HepG2 (cell line): ENCODE results near the gene YTHDF1. TPM values are rescaled to one million over a fixed set of nuclear protein-coding genes. Genes with fewer than 3 reads are reported as not detected.

Source experiments
- CBFB ChIP-seq: sonication (generic); formaldehyde crosslinking; IDR thresholded peaks from 2 replicates; pipeline ENCODE4 v1.4.0; 2020; ENCODE audit warnings: missing genetic modification reagents
- GABPB1 ChIP-seq: IDR thresholded peaks from 2 replicates; pipeline ENCODE4 v1.6.1; 2016; ENCODE audit warnings: mild to moderate bottlenecking, missing genetic modification reagents, moderate library complexity, missing compliant biosample characterization
- HHEX ChIP-seq: IDR thresholded peaks from 2 replicates; pipeline ENCODE4 v1.6.1; 2016; ENCODE audit warnings: control low read depth
- ISX ChIP-seq: sonication (generic); formaldehyde crosslinking; conservative IDR thresholded peaks from 2 replicates; pipeline ENCODE4 v1.5.0; 2020; ENCODE audit warnings: missing genetic modification reagents
- NR3C1 ChIP-seq: sonication (generic); formaldehyde crosslinking; IDR thresholded peaks from 2 replicates; pipeline ENCODE4 v1.4.0; 2020; ENCODE audit warnings: missing genetic modification reagents
- RFX3 ChIP-seq: IDR thresholded peaks from 2 replicates; pipeline ENCODE4 v1.6.1; 2016; ENCODE audit warnings: missing biosample characterization, missing genetic modification reagents
- RFXANK ChIP-seq: IDR thresholded peaks from 2 replicates; pipeline ENCODE4 v1.6.1; 2016
- SPEN ChIP-seq: sonication (generic); formaldehyde crosslinking; IDR thresholded peaks from 2 replicates; pipeline ENCODE4 v1.5.1; 2020; ENCODE audit warnings: low read depth, mild to moderate bottlenecking, missing genetic modification reagents
- SRF ChIP-seq: IDR thresholded peaks from 2 replicates; pipeline ENCODE4 v1.6.1; 2011; ENCODE audit warnings: mild to moderate bottlenecking, low read depth, low read length, moderate library complexity
- TP53 ChIP-seq: sonication (generic); formaldehyde crosslinking; conservative IDR thresholded peaks from 2 replicates; pipeline ENCODE4 v1.4.0; 2020; ENCODE audit warnings: missing genetic modification reagents
- XRCC5 ChIP-seq: fragments of 200-400 bp; formaldehyde crosslinking; optimal IDR thresholded peaks from 2 replicates; pipeline ENCODE3; 2017; ENCODE audit warnings: mild to moderate bottlenecking, low read length
- ZNF382 ChIP-seq: sonication (generic); formaldehyde crosslinking; IDR thresholded peaks from 2 replicates; pipeline ENCODE4 v1.5.0; 2020; ENCODE audit warnings: missing genetic modification reagents, mild to moderate bottlenecking, borderline replicate concordance
- ZNF460 ChIP-seq: sonication (generic); formaldehyde crosslinking; IDR thresholded peaks from 2 replicates; pipeline ENCODE4 v1.5.1; 2020; ENCODE audit warnings: missing genetic modification reagents, mild to moderate bottlenecking, borderline replicate concordance
- ZNF510 ChIP-seq: sonication (generic); formaldehyde crosslinking; IDR thresholded peaks from 2 replicates; pipeline ENCODE4 v1.4.0; 2020; ENCODE audit warnings: low read depth, mild to moderate bottlenecking, missing genetic modification reagents
- ZNF616 ChIP-seq: sonication (generic); formaldehyde crosslinking; IDR thresholded peaks from 2 replicates; pipeline ENCODE4 v1.5.0; 2020; ENCODE audit warnings: low read depth, mild to moderate bottlenecking, missing genetic modification reagents
- polyA plus RNA-seq, 8 experiments: library from polyadenylated mRNA; depleted of rRNA in 3 of 8; stranded (reverse) in 7 of 8; unstranded in 1 of 8; fragments of >200 nt; fragmentation: Illumina TruSeq in 4 of 8; extraction: Trizol in 4 of 8; gene quantifications; 2 replicates each; pipeline versions ENCODE4 v1.2.1 to v1.2.3, GENCODE V29; 2011 to 2016; ENCODE audit warnings: low read depth in 4 of 8, missing spikeins in 1 of 8, mixed read lengths in 1 of 8; ENCODE audit not compliant: insufficient read depth in 1 of 8
- total RNA-seq, 5 experiments: library from RNA; depleted of rRNA; stranded (reverse); fragments of >200 nt; fragmentation: Illumina TruSeq; extraction: Trizol; gene quantifications; 2 replicates each; pipeline ENCODE4 v1.2.3, GENCODE V29; 2016; ENCODE audit warnings: low read depth in 1 of 5
- TF ChIP-seq, protein P1 (sequence below), 2 experiments: fragments of 450-650 bp in 1 of 2; sonication (generic) in 1 of 2; formaldehyde crosslinking in 1 of 2; IDR thresholded peaks; 2 replicates each; pipeline versions ENCODE4 v1.6.1 to v1.8.0; 2016 to 2022; ENCODE audit warnings: antibody characterized with exemption in 1 of 2, mild to moderate bottlenecking in 1 of 2, missing genetic modification reagents in 1 of 2
- TF ChIP-seq, protein P2 (sequence below): sonication (generic); formaldehyde crosslinking; IDR thresholded peaks from 2 replicates; pipeline ENCODE4 v1.4.0; 2020; ENCODE audit warnings: mild to moderate bottlenecking, missing genetic modification reagents
- TF ChIP-seq, protein P3 (sequence below): sonication (generic); formaldehyde crosslinking; IDR thresholded peaks from 2 replicates; pipeline ENCODE4 v1.5.0; 2020; ENCODE audit warnings: missing genetic modification reagents, mild to moderate bottlenecking, borderline replicate concordance
- TF ChIP-seq, protein P4 (sequence below): sonication (generic); formaldehyde crosslinking; IDR thresholded peaks from 2 replicates; pipeline ENCODE4 v1.5.1; 2020; ENCODE audit warnings: missing genetic modification reagents, mild to moderate bottlenecking, borderline replicate concordance

Gene YTHDF1
- total and polyA plus RNA-seq, 2 of the 13 experiments (the other 11 are each of a cell fraction or from before 2014, with no cell fraction given) = 34.5 to 37.7 TPM

DNA sequence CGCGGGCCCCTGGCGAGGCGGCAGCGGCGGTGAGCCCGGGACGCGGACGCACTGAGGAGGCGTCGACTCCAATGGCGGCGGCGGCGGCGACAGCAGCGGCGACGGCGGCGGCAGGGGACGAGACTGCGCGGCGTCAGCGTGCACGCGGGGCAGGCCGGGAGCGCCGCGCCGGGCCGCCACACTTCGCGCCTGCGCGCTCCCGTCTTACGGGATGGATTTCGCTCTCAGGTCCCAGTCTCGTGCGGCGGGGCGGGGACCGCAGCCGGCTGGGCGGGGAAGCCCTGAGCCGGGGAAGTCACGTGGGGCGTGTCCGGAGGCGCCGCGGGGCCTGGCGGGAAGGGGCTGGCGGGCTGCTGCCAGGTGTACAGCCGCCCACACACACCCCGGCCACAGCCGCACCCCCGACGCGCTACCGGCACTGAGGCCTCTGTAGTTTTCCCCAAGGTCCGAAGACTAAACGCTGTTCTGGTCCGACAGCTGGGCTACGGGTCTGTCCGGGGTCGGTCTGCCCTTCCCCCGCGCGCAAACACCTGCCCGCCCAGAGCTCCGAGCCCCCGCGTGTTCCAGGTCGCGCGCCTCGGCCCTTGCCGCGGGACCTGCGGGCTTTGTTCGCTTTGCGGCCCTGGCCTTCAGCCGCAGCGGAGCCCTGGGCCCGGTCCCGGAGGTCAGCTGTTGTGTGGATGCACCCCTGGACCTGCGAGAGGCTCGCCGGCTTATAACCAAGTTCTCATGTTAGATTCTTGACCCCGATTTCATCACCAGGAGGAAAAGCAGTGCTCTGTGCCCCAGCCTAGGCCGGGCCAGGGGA lies at the start of gene YTHDF1 (continued):
- TF ChIP-seq, protein P1, sequence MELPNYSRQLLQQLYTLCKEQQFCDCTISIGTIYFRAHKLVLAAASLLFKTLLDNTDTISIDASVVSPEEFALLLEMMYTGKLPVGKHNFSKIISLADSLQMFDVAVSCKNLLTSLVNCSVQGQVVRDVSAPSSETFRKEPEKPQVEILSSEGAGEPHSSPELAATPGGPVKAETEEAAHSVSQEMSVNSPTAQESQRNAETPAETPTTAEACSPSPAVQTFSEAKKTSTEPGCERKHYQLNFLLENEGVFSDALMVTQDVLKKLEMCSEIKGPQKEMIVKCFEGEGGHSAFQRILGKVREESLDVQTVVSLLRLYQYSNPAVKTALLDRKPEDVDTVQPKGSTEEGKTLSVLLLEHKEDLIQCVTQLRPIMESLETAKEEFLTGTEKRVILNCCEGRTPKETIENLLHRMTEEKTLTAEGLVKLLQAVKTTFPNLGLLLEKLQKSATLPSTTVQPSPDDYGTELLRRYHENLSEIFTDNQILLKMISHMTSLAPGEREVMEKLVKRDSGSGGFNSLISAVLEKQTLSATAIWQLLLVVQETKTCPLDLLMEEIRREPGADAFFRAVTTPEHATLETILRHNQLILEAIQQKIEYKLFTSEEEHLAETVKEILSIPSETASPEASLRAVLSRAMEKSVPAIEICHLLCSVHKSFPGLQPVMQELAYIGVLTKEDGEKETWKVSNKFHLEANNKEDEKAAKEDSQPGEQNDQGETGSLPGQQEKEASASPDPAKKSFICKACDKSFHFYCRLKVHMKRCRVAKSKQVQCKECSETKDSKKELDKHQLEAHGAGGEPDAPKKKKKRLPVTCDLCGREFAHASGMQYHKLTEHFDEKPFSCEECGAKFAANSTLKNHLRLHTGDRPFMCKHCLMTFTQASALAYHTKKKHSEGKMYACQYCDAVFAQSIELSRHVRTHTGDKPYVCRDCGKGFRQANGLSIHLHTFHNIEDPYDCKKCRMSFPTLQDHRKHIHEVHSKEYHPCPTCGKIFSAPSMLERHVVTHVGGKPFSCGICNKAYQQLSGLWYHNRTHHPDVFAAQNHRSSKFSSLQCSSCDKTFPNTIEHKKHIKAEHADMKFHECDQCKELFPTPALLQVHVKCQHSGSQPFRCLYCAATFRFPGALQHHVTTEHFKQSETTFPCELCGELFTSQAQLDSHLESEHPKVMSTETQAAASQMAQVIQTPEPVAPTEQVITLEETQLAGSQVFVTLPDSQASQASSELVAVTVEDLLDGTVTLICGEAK (IDR thresholded peaks at IDR 0.05) = no peak
- TF ChIP-seq, protein P1 (CRISPR knock-in tag; IDR thresholded peaks at IDR 0.05) = peak; percentile 87
- TF ChIP-seq, protein P2, sequence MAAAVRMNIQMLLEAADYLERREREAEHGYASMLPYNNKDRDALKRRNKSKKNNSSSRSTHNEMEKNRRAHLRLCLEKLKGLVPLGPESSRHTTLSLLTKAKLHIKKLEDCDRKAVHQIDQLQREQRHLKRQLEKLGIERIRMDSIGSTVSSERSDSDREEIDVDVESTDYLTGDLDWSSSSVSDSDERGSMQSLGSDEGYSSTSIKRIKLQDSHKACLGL (CRISPR knock-in tag) = peak; percentile 95
- TF ChIP-seq, protein P3, sequence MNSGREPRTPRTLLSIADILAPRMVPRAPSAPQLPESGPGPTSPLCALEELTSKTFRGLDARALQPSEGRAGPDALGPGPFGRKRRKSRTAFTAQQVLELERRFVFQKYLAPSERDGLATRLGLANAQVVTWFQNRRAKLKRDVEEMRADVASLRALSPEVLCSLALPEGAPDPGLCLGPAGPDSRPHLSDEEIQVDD (CRISPR knock-in tag) = peak; percentile 96
- peak; percentile 86 for TF ChIP-seq ISX (CRISPR knock-in tag)
- no peak for TF ChIP-seq ZNF460 (CRISPR knock-in tag)
- peak; percentile 86 for TF ChIP-seq GABPB1 (CRISPR knock-in tag)
- TF ChIP-seq NR3C1 (CRISPR knock-in tag) = peak; percentile 81; the same call in 1 of the 2 replicates
- TF ChIP-seq TP53 (CRISPR knock-in tag) = peak; percentile 80; the same call in 1 of the 2 replicates
- no peak for TF ChIP-seq SRF
- TF ChIP-seq CBFB (CRISPR knock-in tag) = peak; percentile 94
- TF ChIP-seq ZNF616 (CRISPR knock-in tag) = peak; percentile 91
- no peak for TF ChIP-seq ZNF382 (CRISPR knock-in tag)
- no peak for TF ChIP-seq XRCC5
- no peak for TF ChIP-seq HHEX
- peak; percentile 98 for TF ChIP-seq SPEN (CRISPR knock-in tag)
- TF ChIP-seq ZNF510 (CRISPR knock-in tag) = peak; percentile 95; the same call in 1 of the 2 replicates
- TF ChIP-seq, protein P4, sequence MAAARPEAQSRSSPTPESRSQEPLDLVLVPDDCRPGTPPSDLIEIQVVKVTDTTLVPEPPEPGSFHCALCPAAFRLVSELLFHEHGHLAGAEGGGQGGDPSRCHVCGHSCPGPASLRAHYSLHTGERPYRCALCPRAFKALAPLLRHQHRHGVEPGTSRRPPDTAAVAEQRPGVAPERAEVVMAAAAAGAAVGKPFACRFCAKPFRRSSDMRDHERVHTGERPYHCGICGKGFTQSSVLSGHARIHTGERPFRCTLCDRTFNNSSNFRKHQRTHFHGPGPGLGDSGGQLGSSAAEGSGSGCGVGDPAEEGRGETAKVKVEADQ (CRISPR knock-in tag) = peak; percentile 97
- TF ChIP-seq RFXANK (CRISPR knock-in tag) = 0 out of 2 replicates have a peak, but pooled peaks have one; percentile 67
- no peak for TF ChIP-seq RFX3 (CRISPR knock-in tag)
